Mesodermal cell (in vitro differentiated cells): ENCODE data around the gene UQCRFS1.
"Not testable (repeated sequence)": the region's sequence is repeated elsewhere in the genome, so short reads cannot be mapped to it uniquely, and the experiment has no call there.

Source experiments
- H3K27ac ChIP-seq: 2 replicates; pipeline ENCODE4 v1.7.0; 2013; ENCODE audit warnings: mild to moderate bottlenecking, low read depth, low read length, moderate library complexity; ENCODE audit not compliant: severe bottlenecking
- H3K36me3 ChIP-seq: 2 replicates; pipeline ENCODE4 v1.7.1; 2013; ENCODE audit warnings: mild to moderate bottlenecking, low read length, moderate library complexity; ENCODE audit not compliant: control insufficient read depth, insufficient read depth
- H3K4me1 ChIP-seq: one replicate; pipeline ENCODE4 v1.7.1; 2013; ENCODE audit warnings: mild to moderate bottlenecking, low read length; ENCODE audit not compliant: insufficient read depth, control insufficient read depth, poor library complexity, severe bottlenecking
- H3K4me3 ChIP-seq: 2 replicates; pipeline ENCODE4 v1.7.0; 2013; ENCODE audit warnings: low read length, control low read depth, mild to moderate bottlenecking; ENCODE audit not compliant: insufficient read depth, poor library complexity, severe bottlenecking; ENCODE audit errors: extremely low read depth
- H3K9me3 ChIP-seq: 2 replicates; pipeline ENCODE4 v1.7.1; 2013; ENCODE audit warnings: mild to moderate bottlenecking, low read length, moderate library complexity; ENCODE audit not compliant: control insufficient read depth
- WGBS, 2 experiments: methylation state at CpG; one replicate each; pipeline ENCODE4 v1.1.5; 2013; ENCODE audit warnings: missing lambda C conversion rate in 2 of 2; ENCODE audit not compliant: insufficient coverage in 2 of 2; 5-methylcytosine and 5-hydroxymethylcytosine counted together

The UQCRFS1 gene

GRCh38 chr19:29215322-29215845, 2.4 kb upstream of the UQCRFS1 start:
- Histone ChIP-seq H3K4me1 (no peaks in the 10 kb centered on the region), H3K27ac (no peak overlapping the region), H3K9me3 (peaks cover 5% of the 10 kb centered on the region), H3K4me3 (no peak overlapping the region), H3K36me3 (peaks cover 6% of the 10 kb centered on the region)
- WGBS, 2 experiments: 90 to 95% methylated on average over 7 of the region's 7 CpGs

- Histone ChIP-seq H3K4me3 (no peak overlapping the region), H3K27ac (no peak overlapping the region), H3K36me3 (peaks cover 6% of the 10 kb centered on the region), H3K9me3 (peaks cover 5% of the 10 kb centered on the region), H3K4me1 (no peaks in the 10 kb centered on the region)
- WGBS, 2 experiments: 80 to 100% methylated on average over 1 of the region's 2 CpGs
These were observed 1.5 kb upstream of the UQCRFS1 start for GRCh38 chr19:29214411-29214810.

GRCh38 chr19:29212356-29212647, 649 bp downstream of the UQCRFS1 start:
- Histone ChIP-seq H3K27ac (peak overlapping the region; percentile 91), H3K4me3 (peak overlapping the region; percentile 89), H3K4me1 (no peaks in the 10 kb centered on the region), H3K9me3 (peaks cover 5% of the 10 kb centered on the region), H3K36me3 (peaks cover 6% of the 10 kb centered on the region)
- 0% methylated on average over 3 to 5 of the region's 7 CpGs for WGBS, 2 experiments

- Histone ChIP-seq H3K4me1 (no peaks in the 10 kb centered on the region), H3K36me3 (peaks cover 7% of the 10 kb centered on the region), H3K4me3 (peak overlapping the region; percentile 89), H3K27ac (peak overlapping the region; percentile 91), H3K9me3 (peaks cover 5% of the 10 kb centered on the region)
- 29 to 37% methylated on average over 7 to 13 of the region's 18 CpGs for WGBS, 2 experiments
These were observed 1.2 kb downstream of the UQCRFS1 start for GRCh38 chr19:29211562-29212355.

- not testable (repeated sequence) for H3K4me3 ChIP-seq, H3K4me1 ChIP-seq, H3K27ac ChIP-seq, H3K9me3 ChIP-seq
- peaks cover 14% of the 10 kb centered on the region for H3K36me3 ChIP-seq
- 94% methylated on average over 2 of the region's 3 CpGs; no CpG with 5 or more reads in 1 of the 2 experiments for WGBS, 2 experiments
These were observed 1.9 kb downstream of the UQCRFS1 start for GRCh38 chr19:29211041-29211440.

- not testable (repeated sequence) for H3K9me3 ChIP-seq, H3K4me3 ChIP-seq, H3K4me1 ChIP-seq, H3K27ac ChIP-seq
- peaks cover 15% of the 10 kb centered on the region for H3K36me3 ChIP-seq
- no CpG with 5 or more reads among the region's 3 CpGs for WGBS, 2 experiments
These were observed 2.4 kb downstream of the UQCRFS1 start for GRCh38 chr19:29210502-29210901.

- not testable (repeated sequence) for H3K27ac ChIP-seq
- peaks cover 15% of the 10 kb centered on the region for H3K36me3 ChIP-seq
- WGBS, 2 experiments: 96 to 100% methylated on average over 4 of the region's 14 CpGs
These were observed 5.4 kb downstream of the UQCRFS1 start for GRCh38 chr19:29207403-29208187.

GRCh38 chr19:29206453-29206852, 6.5 kb downstream of the UQCRFS1 start:
- 75% methylated on average over 1 of the region's 3 CpGs; no CpG with 5 or more reads in 1 of the 2 experiments for WGBS, 2 experiments
- Histone ChIP-seq H3K4me1 (no peaks in the 10 kb centered on the region), H3K4me3 (no peak overlapping the region), H3K9me3 (peaks cover 4% of the 10 kb centered on the region), H3K36me3 (peaks cover 14% of the 10 kb centered on the region), H3K27ac (no peak overlapping the region)

More at GRCh38 chr19:29207403-29208187, 5.4 kb downstream of the UQCRFS1 start:
- not testable (repeated sequence) for H3K4me1 ChIP-seq, H3K9me3 ChIP-seq, H3K4me3 ChIP-seq

- WGBS, 2 experiments: 75 to 88% methylated on average over 1 to 2 of the region's 2 CpGs
- H3K27ac ChIP-seq: no peak overlapping the region
- no peak overlapping the region for H3K4me3 ChIP-seq
- H3K9me3 ChIP-seq: no peaks in the 10 kb centered on the region
- H3K36me3 ChIP-seq: peaks cover 10% of the 10 kb centered on the region
- H3K4me1 ChIP-seq: no peaks in the 10 kb centered on the region
These were observed 10.7 kb downstream of the UQCRFS1 start for GRCh38 chr19:29202281-29202680.

- WGBS, 2 experiments: 100% methylated on average over 1 of the region's 2 CpGs; no CpG with 5 or more reads in 1 of the 2 experiments
- Histone ChIP-seq H3K4me1 (no peaks in the 10 kb centered on the region), H3K4me3 (no peak overlapping the region), H3K36me3 (peaks cover 9% of the 10 kb centered on the region), H3K9me3 (no peaks in the 10 kb centered on the region), H3K27ac (no peak overlapping the region)
These were observed 11.1 kb downstream of the UQCRFS1 start for GRCh38 chr19:29201855-29202254.
